ENCODE data around the gene SLC26A1. TPM values are rescaled to one million over a fixed set of nuclear protein-coding genes. Genes with fewer than 3 reads are reported as not detected.
"Not testable (repeated sequence)": the region's sequence is repeated elsewhere in the genome, so short reads cannot be mapped to it uniquely, and the experiment has no call there.

Gene SLC26A1
- total RNA-seq, 1 donor from 2014 or later = 0.22 TPM

DNA sequence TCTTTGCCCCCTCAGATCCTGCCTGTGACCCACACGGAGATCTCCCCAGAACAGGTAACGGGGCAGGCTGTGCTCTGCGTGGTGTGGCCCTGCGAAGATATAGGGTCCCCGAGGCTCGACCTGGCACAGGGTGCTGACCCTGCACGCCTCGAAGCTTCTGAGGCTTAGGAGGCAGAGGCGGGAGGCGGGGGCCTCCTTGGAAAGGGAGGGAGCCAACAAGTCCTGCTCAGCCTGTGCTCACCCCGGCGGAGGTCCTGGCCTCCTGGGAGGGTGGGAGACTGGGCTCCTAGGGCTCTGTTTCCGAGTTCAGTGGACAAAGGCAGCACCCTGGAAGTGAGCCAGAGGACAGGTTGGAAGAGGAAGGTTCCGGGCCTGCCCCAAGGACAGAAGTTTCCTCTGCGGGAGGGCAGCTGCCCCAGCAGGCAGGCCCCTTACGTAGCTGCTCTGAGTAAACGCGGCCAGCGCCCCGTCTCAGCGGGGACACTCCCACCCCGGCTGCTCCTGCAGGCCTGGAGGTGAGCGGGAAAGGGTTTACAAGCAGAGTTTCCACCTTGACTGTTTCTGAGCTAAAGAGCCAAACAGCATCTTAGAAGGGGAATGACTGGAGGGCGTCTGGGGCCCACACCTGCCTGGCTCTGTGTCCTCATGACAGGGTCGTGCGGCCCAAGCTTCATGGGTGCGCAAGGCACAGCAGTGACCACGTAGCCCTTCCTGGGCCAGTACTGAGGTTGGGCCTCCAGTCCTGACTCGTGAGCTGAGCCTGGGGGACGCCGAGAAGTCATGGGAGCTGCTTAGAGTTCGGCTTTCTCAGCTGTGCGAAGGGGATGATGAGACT lies 44.9 kb downstream of the SLC26A1 start:
- peak; percentile 68 for DNase-seq (ENCODE audit: low spot score)
- intact Hi-C loops (cut with DNase I) = no loop called here

DNA sequence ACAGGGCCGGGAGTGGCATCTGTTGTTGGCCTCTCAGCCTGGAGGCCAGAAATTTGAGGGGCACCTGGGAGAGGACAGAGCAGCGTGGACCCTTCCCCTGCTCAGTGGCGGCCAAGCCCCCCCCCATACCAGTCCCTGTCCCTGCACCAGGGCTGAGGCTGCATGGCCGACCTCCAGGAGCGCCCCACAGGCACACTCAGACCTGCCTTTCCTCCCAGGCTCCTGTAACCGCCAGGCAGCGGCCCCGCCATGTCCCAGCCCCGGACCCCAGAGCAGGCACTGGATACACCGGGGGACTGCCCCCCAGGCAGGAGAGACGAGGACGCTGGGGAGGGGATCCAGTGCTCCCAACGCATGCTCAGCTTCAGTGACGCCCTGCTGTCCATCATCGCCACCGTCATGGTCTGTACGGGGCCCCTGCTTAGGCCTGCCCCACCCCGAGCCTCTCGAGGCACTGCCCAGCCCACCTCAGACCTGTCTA lies 45.7 kb downstream of the SLC26A1 start:
- intact Hi-C loops (cut with DNase I) = no loop called here
- peak; percentile 67 for DNase-seq (ENCODE audit: low spot score)

DNA sequence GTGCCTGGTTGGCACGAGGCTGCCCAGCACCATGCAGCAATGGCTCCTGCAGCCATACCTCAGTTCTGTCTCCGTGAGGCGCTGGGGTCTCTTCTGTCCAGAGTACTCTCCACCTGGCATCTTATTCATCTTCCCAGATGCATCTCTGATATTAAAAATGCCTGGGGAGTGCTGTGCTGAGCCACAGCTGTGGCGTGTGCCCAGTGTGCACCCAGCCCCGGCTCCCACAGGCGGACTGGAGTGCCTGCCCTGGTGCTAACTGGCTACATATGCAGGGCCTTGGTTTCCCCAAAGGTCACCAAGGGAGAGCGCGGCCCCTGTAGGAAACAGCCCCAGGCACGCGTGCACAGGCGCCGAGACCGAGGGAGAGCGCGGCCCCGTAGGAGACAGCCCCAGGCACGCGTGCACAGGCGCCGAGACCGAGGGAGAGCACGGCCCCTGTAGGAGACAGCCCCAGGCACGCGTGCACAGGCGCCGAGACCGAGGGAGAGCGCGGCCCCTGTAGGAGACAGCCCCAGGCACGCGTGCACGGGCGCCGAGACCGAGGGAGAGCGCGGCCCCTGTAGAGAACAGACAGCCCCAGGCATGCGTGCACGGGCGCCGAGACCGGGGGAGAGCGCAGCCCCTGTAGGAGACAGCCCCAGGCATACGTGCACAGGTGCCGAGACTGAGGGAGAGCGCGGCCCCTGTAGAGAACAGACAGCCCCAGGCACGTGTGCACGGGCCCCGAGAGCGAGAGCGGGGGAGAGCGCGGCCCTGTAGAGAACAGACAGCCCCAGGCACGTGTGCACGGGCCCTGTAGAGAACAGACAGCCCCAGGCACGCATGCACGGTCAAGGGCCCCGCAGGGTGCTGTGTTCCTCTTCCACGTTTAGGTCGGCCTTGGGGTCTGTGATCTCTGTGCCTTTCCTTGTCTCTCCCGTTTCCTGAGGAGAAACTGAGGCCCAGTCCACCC lies 46.4 kb downstream of the SLC26A1 start:
- intact Hi-C loops (cut with DNase I) = no loop called here
- no peak for DNase-seq (ENCODE audit: low spot score)

DNA sequence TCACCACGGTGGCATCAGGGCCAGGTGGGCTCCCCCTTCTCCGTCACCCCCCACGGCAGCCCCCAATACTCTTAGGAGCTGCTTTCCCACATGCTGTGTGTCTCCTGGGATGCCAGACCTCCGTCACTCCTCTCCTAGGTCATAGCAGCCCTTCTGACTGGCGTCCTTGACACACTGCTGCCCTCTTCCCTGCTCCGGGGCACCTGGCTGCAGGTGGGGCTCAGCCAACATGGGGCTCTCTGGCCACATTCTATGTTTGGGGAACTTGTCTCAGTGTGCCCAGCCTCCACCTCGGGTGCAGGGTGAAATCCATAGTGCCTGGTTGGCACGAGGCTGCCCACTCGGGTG lies 47.1 kb downstream of the SLC26A1 start:
- intact Hi-C loops (cut with DNase I) = no loop called here
- DNase-seq (ENCODE audit: low spot score) = no peak

DNA sequence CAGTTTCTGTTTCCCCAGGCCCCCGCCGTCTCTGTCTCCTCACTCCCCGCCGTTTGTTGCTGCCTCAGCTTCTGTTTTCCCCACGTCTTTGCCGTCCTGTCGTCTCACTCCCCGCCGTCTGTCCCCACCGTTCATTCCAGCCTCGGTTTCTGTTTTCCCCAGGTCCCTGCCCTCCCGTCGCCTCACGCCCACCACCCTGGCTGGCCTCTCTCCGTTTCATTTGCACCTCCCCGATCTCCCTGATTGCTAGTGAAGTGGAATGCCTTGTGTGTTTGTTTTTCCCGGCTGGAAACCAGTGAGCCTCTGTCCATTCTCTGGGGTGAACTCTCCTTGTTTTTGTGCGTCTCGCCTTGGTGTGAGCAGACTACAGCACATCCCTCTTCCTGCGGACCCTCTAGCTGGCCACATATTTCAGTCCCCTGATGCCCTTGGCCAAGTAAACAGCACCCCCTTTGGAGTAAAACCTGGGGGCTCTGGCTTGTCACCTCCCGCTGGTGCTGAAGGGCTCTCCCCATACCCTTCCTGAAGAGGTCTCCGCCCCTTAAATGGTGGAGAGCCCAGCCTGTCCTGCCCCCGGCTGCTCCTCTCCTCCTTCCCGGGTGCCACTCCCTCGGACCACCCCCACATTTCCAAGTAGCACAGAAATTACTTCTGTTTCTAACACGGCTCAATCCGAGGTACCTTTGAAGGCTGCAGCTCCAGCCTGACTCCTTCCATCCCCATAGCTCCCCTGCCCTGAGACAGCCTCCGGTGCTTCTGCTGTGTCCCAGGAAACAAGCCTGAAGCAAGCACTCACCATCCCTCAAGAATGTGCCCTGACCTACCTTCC lies 47.7 kb downstream of the SLC26A1 start:
- DNase-seq (ENCODE audit: low spot score) = no peak
- intact Hi-C loops (cut with DNase I) = no loop called here

DNA sequence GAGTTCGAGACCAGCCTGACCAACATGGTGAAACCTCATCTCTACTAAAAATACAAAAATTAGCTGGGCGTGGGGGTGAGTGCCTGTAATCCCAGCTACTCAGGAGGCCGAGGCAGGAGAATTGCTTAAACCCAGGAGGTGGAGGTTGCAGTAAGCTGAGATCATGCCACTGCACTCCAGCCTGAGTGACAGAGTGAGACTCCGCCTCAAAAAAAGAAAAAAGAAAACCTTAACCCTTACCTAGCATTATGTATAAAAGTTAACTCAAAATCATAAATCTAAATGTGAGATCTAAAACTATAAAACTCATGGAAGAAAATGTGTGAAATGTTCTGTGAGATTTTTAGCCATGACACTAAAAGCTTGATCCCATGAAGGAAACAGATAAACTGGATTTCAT lies 53.7 kb downstream of the SLC26A1 start:
- intact Hi-C loops (cut with DNase I) = loop anchor here (10.0 kb wide), 1 partner anchor 355 kb away; no protein-coding TSS in a partner anchor

More for the DNA sequence above, 53.7 kb downstream of the SLC26A1 start:
- DNase-seq (ENCODE audit: low spot score) = not testable (repeated sequence)

Other genes with a start within 250 kb of the SLC26A1 start
- gene CPLX1, start 167.3 kb downstream of the SLC26A1 start, total RNA-seq = 9.4 TPM
- gene GAK, start 61.1 kb downstream of the SLC26A1 start, total RNA-seq = 36.1 TPM
- gene TMEM175, start 60.9 kb downstream of the SLC26A1 start, total RNA-seq = 22.7 TPM
- 5.2 TPM for gene DGKQ, start 19.8 kb downstream of the SLC26A1 start, total RNA-seq
- gene IDUA, start 6.4 kb downstream of the SLC26A1 start, total RNA-seq = 12.9 TPM
- gene FGFRL1, start 18.2 kb upstream of the SLC26A1 start, total RNA-seq = 28.1 TPM
- 1.4 TPM for gene RNF212, start 120.2 kb upstream of the SLC26A1 start, total RNA-seq
- 19.8 TPM for gene SPON2, start 179.2 kb upstream of the SLC26A1 start, total RNA-seq

Data from cardiac septum (tissue), 1 donor.